Measurements from ENCODE around the gene HTR2A. TPM values are rescaled to one million over a fixed set of nuclear protein-coding genes. Genes with fewer than 3 reads are reported as not detected.

Gene HTR2A
- polyA plus RNA-seq, 2 donors: 0.01 to 0.02 TPM

- Histone ChIP-seq H3K36me3 (ENCODE audit: control insufficient read depth in 2 of 2, insufficient read depth in 2 of 2, low read length in 1 of 2) (peaks cover 3 to 4% of the 10 kb centered on the region in 2 donors), H3K27ac (ENCODE audit: low read depth in 2 of 2, low read length in 1 of 2) (no peak overlapping the region), H3K27me3 (ENCODE audit: control insufficient read depth in 1 of 2, insufficient read depth in 2 of 2, low read length in 2 of 2) (no peaks in the 10 kb centered on the region), H3K4me1 (ENCODE audit: control insufficient read depth in 2 of 2, insufficient read depth in 2 of 2, low read length in 1 of 2) (no peaks in the 10 kb centered on the region), H3K9me3 (ENCODE audit: control insufficient read depth in 2 of 2, insufficient read depth in 1 of 2, low read depth in 1 of 2, low read length in 1 of 2) (no peaks in the 10 kb centered on the region), H3K4me3 (ENCODE audit: low read depth in 1 of 2, low read length in 2 of 2) (no peak overlapping the region)
- 87 to 88% methylated on average over 1 of the region's 1 CpG for WGBS, 2 donors
Observed at GRCh38 chr13:46782066-46782465, 114.8 kb downstream of the HTR2A start.

Other genes starting within 250 kb of the HTR2A start
- gene ESD, start 99.9 kb downstream of the HTR2A start, polyA plus RNA-seq: 10 to 100 TPM; 35.8 to 87.7 TPM